Neutrophil (primary cell): ENCODE results near the gene PTPRD.

Experiments used
- H3K27ac ChIP-seq: fragments of 200-600 bp; sonication (generic); 2 replicates; pipeline ENCODE4 v1.5.1; 2016; ENCODE audit warnings: mild to moderate bottlenecking, moderate library complexity
- H3K27me3 ChIP-seq: fragments of 200-600 bp; sonication (generic); 2 replicates; pipeline ENCODE4 v1.6.0; 2016; ENCODE audit warnings: mild to moderate bottlenecking
- H3K36me3 ChIP-seq: fragments of 200-600 bp; sonication (generic); 2 replicates; pipeline ENCODE4 v1.5.1; 2017
- H3K4me1 ChIP-seq, 2 experiments: fragments of 200-600 bp in 1 of 2; sonication (generic) in 1 of 2; 1 replicate in 1 of 2; 2 replicates in 1 of 2; pipeline versions ENCODE4 v1.5.1 to v1.6.1; 2013 to 2016; ENCODE audit warnings: low read depth in 1 of 2, low read length in 1 of 2, mild to moderate bottlenecking in 1 of 2, moderate library complexity in 1 of 2; ENCODE audit not compliant: control insufficient read depth in 1 of 2, insufficient read depth in 1 of 2
- H3K4me3 ChIP-seq, 2 experiments: fragments of 200-600 bp in 1 of 2; sonication (generic) in 1 of 2; 1 replicate in 1 of 2; 2 replicates in 1 of 2; pipeline ENCODE4 v1.5.1; 2013 to 2016; ENCODE audit warnings: low read depth in 1 of 2, low read length in 1 of 2, mild to moderate bottlenecking in 1 of 2, moderate library complexity in 1 of 2
- H3K9me3 ChIP-seq: fragments of 200-600 bp; sonication (generic); 2 replicates; pipeline ENCODE4 v1.5.1; 2016
- TF ChIP-seq, protein P1 (sequence below): fragments of 200-600 bp; sonication (generic); IDR thresholded peaks from 2 replicates; pipeline ENCODE4 v1.5.1; 2016; ENCODE audit warnings: antibody characterized with exemption

PTPRD gene

DNA sequence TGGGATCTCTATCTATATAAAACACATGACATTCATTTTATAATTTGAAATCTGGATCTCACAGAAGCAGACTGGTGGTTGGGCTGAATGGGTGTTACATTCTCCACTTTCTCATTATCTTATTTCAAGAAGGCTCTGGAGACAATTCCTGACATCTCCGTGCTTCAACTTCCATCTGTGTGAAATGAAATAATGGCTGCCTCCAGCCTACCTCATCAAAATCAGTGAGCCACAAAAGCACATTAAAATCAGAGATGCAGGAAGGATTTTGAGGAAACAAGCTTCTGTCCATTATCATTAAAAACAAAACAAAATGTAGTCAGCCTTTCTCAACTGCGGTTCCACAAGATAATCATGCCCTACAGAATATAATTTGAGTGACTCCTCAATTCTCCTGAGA lies 1854.9 kb downstream of the PTPRD start:
- Histone ChIP-seq H3K4me1 (no peaks in the 10 kb centered on the region), H3K27ac (no peak overlapping the region), H3K36me3 (no peaks in the 10 kb centered on the region), H3K9me3 (no peaks in the 10 kb centered on the region), H3K4me3 (no peak overlapping the region), H3K27me3 (no peaks in the 10 kb centered on the region)
- TF ChIP-seq, protein P1, sequence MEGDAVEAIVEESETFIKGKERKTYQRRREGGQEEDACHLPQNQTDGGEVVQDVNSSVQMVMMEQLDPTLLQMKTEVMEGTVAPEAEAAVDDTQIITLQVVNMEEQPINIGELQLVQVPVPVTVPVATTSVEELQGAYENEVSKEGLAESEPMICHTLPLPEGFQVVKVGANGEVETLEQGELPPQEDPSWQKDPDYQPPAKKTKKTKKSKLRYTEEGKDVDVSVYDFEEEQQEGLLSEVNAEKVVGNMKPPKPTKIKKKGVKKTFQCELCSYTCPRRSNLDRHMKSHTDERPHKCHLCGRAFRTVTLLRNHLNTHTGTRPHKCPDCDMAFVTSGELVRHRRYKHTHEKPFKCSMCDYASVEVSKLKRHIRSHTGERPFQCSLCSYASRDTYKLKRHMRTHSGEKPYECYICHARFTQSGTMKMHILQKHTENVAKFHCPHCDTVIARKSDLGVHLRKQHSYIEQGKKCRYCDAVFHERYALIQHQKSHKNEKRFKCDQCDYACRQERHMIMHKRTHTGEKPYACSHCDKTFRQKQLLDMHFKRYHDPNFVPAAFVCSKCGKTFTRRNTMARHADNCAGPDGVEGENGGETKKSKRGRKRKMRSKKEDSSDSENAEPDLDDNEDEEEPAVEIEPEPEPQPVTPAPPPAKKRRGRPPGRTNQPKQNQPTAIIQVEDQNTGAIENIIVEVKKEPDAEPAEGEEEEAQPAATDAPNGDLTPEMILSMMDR, result no peak

DNA sequence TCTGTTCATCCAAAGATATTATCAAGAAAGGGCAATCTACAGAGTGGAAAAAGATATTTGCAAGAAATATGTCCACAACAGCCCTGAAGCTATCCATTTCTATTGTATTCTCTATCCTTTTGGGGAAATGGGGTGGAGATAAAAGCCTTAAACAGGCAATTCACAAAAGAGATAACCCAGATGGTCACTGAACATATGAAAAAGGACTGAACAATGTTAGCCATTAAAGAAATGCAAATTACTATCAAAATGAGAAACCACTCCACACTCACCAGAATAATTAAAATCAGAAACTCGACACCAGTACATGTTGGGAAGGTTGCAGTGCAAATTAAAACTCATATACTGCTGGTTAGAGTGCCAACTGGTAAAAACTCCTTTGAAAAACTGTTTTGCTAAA lies 1858.1 kb downstream of the PTPRD start:
- H3K36me3 ChIP-seq, result no peaks in the 10 kb centered on the region
- no peak overlapping the region for H3K27ac ChIP-seq
- no peaks in the 10 kb centered on the region for H3K27me3 ChIP-seq
- no peaks in the 10 kb centered on the region for H3K9me3 ChIP-seq
- TF ChIP-seq, protein P1, result no peak
- no peak overlapping the region for H3K4me3 ChIP-seq
- no peaks in the 10 kb centered on the region for H3K4me1 ChIP-seq

DNA sequence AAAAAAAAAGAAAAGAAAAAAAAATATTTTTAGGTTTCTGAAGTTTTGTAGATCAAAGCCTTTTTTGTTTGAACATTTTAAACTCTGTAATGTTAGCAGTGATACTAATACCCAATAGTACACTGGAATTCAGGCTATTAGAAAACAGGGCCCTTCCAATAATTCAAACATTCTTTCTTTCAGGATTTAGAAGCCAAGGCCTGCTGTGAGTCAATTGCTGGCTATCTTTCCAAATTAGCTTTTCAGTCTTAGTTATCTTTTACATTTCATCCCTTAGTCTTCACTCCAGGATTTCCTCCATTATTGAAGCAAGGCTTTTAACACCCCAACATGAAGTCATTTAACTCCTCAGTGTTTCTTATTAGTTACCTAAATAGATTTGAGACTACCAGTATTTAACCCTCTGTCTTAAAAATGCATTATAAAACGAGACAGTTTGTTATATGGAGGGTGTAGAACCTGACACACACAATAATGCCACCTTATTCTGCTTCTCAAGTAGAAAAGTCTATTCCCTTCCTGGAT lies 1861.3 kb downstream of the PTPRD start:
- Histone ChIP-seq H3K36me3 (no peaks in the 10 kb centered on the region), H3K27ac (no peak overlapping the region), H3K4me1 (no peaks in the 10 kb centered on the region), H3K4me3 (no peak overlapping the region), H3K27me3 (no peaks in the 10 kb centered on the region), H3K9me3 (no peaks in the 10 kb centered on the region)
- TF ChIP-seq, protein P1, result no peak

DNA sequence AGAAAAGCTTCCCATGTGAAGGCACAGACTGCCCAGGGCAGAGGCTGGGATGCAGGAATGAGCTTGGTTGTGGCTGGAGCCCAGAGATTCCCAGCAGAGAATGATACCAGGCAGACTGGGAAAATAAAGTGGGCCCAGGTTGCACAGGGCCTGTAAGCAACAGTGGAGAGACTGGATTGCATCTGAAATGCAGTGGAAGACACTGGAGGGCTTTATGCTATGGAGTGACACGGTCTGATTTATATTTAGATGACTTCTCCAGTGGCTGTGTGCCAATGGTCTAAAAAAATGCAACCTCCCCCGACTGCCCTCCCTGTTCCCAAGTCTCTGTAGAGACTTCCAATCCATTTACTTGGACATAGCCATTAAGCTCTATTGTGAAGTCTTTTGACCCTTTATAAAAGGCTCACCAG lies 1862.2 kb downstream of the PTPRD start:
- Histone ChIP-seq H3K27me3 (no peaks in the 10 kb centered on the region), H3K9me3 (no peaks in the 10 kb centered on the region), H3K36me3 (no peaks in the 10 kb centered on the region), H3K27ac (no peak overlapping the region), H3K4me3 (no peak overlapping the region), H3K4me1 (no peaks in the 10 kb centered on the region)
- TF ChIP-seq, protein P1, result no peak

DNA sequence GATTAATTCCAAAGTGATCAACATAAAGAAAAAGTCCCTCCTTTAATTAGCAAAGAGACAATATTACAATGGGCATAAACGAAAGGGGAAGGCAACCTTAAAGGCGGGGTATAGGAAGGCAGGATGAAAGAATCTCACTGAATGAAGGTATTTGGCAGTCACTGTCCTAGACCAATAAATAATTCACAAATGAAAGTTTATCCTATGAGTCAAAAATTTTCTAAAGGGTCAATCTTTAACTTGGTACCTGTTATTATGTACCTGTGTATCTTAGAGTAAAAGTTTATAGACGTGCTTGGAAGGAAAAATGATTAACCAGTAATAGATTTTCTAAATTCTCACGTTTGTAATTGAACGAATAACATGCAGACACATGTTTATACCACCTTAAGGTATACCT lies 1867.5 kb downstream of the PTPRD start:
- Histone ChIP-seq H3K27me3 (no peaks in the 10 kb centered on the region), H3K36me3 (no peaks in the 10 kb centered on the region), H3K4me3 (no peak overlapping the region), H3K27ac (no peak overlapping the region), H3K4me1 (no peaks in the 10 kb centered on the region), H3K9me3 (no peaks in the 10 kb centered on the region)
- TF ChIP-seq, protein P1, result no peak

DNA sequence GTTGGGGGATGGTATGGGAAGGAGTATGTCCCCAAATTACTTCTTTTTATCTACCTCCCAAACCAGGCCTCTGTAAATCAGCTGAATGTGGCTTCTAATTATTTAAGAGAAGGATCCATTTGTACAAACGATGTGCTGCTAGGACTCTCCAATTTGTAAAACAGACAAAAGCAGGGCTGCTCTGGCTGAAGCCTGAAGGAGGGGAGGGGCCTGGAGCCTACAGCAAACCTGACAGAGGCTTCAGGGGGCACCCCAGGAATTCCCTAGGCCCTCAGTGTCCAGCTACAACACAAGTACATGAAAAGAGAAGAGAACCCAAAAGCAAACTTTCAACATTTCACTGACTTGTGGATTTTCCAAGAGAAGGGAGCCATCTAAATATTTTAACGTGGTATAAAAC lies 1873.9 kb downstream of the PTPRD start:
- H3K27me3 ChIP-seq, result no peaks in the 10 kb centered on the region
- TF ChIP-seq, protein P1, result no peak
- H3K36me3 ChIP-seq, result no peaks in the 10 kb centered on the region
- no peak overlapping the region for H3K4me3 ChIP-seq
- no peak overlapping the region for H3K27ac ChIP-seq
- no peaks in the 10 kb centered on the region for H3K4me1 ChIP-seq
- H3K9me3 ChIP-seq, result no peaks in the 10 kb centered on the region
